BE2C (cell line): ENCODE measurements around the gene ELOF1. TPM values are rescaled to one million over a fixed set of nuclear protein-coding genes. Genes with fewer than 3 reads are reported as not detected.
"Not testable (repeated sequence)": the region's sequence is repeated elsewhere in the genome, so short reads cannot be mapped to it uniquely, and the experiment has no call there.

ENCODE experiments used
- DNase-seq: peaks from one replicate; pipeline ENCODE4 v3.0.0-alpha.2; 2020
- H3K27me3 ChIP-seq: fragments of 250-450 bp; sonication (Bioruptor Pico); 2 replicates; pipeline ENCODE4 v1.5.1; 2020; ENCODE audit warnings: mild to moderate bottlenecking
- H3K36me3 ChIP-seq: fragments of 250-450 bp; sonication (Bioruptor Pico); 2 replicates; pipeline ENCODE4 v1.5.1; 2020; ENCODE audit warnings: mild to moderate bottlenecking
- H3K4me1 ChIP-seq: fragments of 250-450 bp; sonication (Bioruptor Pico); 2 replicates; pipeline ENCODE4 v1.5.1; 2020
- H3K4me3 ChIP-seq: 2 replicates; pipeline ENCODE4 v1.5.1; 2011; ENCODE audit warnings: low read depth, low read length
- H3K9me3 ChIP-seq: fragments of 250-450 bp; sonication (Bioruptor Pico); 2 replicates; pipeline ENCODE4 v1.5.1; 2020
- polyA plus RNA-seq: library from polyadenylated mRNA; unstranded; fragments of >200 nt; gene quantifications from one replicate; pipeline ENCODE4 v1.2.1, GENCODE V29; 2012; ENCODE audit warnings: low read depth, missing spikeins; ENCODE audit not compliant: insufficient read length, insufficient read depth
- TF ChIP-seq, protein P1 (sequence below): IDR thresholded peaks from 2 replicates; pipeline ENCODE4 v1.5.1; 2012; ENCODE audit warnings: mild to moderate bottlenecking, low read depth, low read length

ELOF1 gene
- polyA plus RNA-seq, result 314 TPM

DNA sequence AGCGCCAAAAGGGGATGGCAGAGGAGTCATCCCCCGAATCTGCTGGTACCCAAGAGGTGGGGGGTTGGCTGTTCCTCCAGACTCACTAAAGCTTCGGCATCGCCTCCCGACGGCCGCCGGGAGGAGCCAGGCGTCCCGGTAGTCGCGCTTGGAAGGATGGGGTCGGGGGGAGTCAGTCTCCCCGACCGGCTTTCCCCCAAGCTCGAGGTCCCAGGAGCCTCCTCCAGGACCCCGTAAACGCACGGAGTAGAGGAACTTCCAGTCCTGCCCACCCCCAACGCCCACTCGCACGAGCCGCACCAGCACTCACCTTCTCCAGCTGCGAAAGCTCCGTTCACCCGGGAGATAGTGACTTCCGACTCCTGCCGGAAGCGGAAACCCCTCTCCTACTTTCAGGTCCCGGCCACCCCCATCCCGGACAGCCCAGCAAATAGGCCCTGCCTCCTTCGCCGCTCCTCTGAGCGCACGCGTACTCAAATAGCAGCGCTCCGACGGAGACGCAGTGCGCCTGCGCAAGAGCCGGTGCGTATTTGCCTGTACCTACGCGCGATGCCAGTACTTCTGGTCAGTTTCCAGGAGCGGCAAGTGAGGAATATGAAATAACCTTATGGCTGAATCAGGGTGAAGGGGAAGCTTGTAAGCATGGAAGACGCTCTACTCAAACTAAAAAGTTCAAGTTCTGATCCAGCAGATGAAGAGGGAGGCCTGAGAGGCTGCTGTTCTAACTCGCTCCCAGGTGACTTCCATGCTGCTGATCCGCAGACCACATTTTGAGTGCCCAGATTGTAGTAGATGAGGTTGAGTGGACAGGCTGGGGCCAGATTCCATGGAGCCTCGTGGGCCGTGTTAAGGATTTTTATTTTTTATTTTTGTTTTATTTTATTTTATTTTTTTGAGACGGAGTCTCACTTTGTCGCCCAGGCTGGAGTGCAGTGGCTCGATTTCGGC lies at the start of gene ELOF1:
Gene ELOF1 (minus strand): TSS at position 350 of the 948 bp plus-strand sequence. CDS start 4,883 bp downstream, outside the sequence.
- no peaks in the 10 kb centered on the region for H3K27me3 ChIP-seq
- H3K36me3 ChIP-seq, result peaks cover 6% of the 10 kb centered on the region
- peak within 1 kb of the TSS; percentile 90 for H3K4me3 ChIP-seq
- no peaks in the 10 kb centered on the region for H3K9me3 ChIP-seq
- DNase-seq, result peak; percentile 99
- peaks cover 8% of the 10 kb centered on the region; the same call in 1 of the 2 replicates for H3K4me1 ChIP-seq
- TF ChIP-seq, protein P1, sequence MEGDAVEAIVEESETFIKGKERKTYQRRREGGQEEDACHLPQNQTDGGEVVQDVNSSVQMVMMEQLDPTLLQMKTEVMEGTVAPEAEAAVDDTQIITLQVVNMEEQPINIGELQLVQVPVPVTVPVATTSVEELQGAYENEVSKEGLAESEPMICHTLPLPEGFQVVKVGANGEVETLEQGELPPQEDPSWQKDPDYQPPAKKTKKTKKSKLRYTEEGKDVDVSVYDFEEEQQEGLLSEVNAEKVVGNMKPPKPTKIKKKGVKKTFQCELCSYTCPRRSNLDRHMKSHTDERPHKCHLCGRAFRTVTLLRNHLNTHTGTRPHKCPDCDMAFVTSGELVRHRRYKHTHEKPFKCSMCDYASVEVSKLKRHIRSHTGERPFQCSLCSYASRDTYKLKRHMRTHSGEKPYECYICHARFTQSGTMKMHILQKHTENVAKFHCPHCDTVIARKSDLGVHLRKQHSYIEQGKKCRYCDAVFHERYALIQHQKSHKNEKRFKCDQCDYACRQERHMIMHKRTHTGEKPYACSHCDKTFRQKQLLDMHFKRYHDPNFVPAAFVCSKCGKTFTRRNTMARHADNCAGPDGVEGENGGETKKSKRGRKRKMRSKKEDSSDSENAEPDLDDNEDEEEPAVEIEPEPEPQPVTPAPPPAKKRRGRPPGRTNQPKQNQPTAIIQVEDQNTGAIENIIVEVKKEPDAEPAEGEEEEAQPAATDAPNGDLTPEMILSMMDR, result no peak

DNA sequence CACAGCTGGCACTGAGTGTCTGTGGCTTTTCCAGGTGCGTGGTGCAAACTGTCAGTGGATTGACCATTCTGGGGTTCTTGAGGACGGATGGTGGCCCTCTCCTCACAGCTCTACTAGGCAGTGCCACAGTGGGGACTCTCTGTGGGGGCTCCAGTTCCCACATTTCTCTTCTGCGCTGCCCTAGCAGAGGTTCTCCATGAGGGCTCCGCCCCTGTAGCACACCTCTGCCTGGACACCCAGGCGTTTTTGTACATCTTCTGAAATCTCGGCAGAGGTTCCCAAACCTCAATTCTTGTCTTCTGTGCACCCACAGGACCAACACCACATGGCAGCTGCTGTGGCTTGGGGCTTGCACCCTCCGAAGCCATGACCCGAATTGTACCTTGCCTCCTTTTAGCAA lies 47.5 kb upstream of the ELOF1 start:
- Histone ChIP-seq H3K4me3 (no peak overlapping the region), H3K9me3 (peaks cover 12% of the 10 kb centered on the region), H3K27me3 (no peaks in the 10 kb centered on the region), H3K4me1 (no peaks in the 10 kb centered on the region), H3K36me3 (peaks cover 25% of the 10 kb centered on the region)
- TF ChIP-seq, protein P1, result no peak
- no peak for DNase-seq

DNA sequence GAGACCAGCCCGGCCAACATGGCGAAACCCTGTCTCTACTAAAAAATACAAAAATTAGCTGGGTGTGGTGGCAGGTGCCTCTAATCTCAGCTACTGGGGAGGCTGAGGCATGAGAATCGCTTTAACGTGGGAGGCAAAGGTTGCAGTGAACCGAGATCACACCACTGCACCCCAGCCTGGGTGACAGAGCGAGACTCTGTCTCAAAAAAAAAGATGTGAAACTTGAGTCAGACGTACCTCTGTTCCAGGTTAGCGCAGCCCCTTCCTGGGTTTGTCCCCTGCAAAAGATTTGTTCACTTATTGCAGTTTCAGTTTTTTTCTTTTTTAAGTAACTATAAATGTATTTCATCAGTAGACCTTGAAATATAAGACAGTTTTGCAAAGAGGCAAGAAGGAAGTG lies 40.7 kb upstream of the ELOF1 start:
- peaks cover 29% of the 10 kb centered on the region for H3K36me3 ChIP-seq
- not testable (repeated sequence) for H3K4me1 ChIP-seq, H3K9me3 ChIP-seq, H3K4me3 ChIP-seq, H3K27me3 ChIP-seq, DNase-seq

DNA sequence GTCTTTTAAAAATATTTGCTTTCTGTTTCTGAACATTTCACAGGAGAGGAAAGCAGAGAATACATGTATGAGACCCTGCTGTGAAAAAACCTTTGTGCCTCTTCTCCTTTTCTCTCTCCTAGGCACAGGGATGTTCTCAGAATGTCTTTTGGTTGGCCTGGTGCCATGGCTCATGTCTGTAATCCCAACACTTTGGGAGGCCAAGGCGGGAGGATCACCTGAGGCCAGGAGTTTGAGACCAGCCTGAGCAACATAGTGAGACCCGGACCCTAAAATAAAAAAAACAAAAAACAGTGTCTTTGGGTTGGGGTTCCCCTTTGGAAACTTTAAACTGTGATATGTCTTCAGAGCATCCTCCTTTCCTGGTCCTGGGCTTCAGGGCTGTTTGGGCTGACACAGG lies 39.7 kb upstream of the ELOF1 start:
- Histone ChIP-seq H3K27me3 (no peaks in the 10 kb centered on the region), H3K4me1 (no peaks in the 10 kb centered on the region), H3K9me3 (no peaks in the 10 kb centered on the region), H3K36me3 (peaks cover 22% of the 10 kb centered on the region), H3K4me3 (no peak overlapping the region)
- DNase-seq, result no peak
- TF ChIP-seq, protein P1, result no peak

DNA sequence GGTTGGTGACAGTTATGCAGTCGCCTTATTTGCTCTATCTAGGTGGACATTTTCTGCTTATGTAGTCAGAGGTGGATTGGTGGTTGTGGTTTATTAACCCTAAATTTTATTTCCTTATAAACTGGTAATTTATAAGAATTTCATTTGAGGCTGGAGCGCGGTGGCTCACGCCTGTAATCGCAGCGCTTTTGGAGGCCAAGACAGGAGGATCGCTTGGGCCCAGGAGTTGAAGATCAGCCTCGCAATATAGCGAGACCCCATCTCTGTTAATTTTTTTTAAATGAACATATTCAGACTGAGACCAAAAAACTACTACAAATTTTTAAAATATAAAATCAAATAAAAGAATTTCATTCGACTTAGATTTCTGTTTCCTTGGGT lies 39.1 kb upstream of the ELOF1 start:
- H3K4me3 ChIP-seq, result peak overlapping the region; percentile 96
- TF ChIP-seq, protein P1, result no peak
- H3K9me3 ChIP-seq, result no peaks in the 10 kb centered on the region
- no peaks in the 10 kb centered on the region for H3K27me3 ChIP-seq
- no peaks in the 10 kb centered on the region for H3K4me1 ChIP-seq
- peaks cover 22% of the 10 kb centered on the region for H3K36me3 ChIP-seq
- DNase-seq, result no peak

DNA sequence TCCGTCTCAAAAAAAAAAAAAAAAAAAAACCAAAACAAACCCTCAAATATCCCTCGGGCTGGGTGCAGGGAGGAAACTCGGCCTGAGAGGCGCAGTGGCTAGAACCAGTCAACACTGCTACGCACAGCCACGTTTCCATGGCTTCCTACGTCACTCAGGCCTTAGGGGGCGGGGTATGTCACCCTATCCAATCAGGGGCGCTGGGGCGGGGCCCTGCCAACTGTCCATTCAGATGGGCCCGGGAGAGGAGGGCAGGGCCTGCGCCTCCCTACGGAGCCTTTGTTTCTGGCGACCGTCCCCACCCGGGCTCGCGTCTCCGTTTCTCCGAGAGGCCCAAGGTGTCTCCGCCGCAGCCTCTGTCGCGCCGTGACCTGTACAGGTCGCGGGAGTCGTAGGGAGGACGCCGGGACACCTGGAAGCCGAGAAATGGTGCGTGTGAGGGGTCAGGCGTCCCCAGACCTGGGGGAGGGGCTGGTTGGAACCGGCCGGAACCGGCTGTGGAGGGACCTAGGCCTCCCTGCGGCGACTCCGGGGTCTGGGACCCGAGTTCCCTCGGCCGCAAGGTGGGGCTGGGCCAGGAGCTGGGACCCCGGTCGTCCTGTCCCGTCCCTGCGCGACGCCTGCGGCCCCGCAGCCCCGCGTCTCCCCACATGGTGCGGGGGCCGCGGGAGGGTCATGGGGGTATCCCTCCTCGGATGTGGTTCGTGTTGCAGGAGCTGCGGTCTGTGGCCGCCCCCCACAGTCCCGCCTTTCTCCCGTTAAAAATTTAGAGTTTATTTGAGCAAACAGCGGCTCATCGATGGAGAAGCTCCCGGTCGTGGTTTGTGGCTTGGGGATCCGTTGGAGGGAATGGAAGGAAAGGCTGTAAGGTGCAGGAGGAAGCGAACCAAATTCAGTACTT lies 38.4 kb upstream of the ELOF1 start, which contains the start of gene ZNF627:
Gene ZNF627 (plus strand): TSS at position 282 of the 901 bp plus-strand sequence. CDS start 145 bp downstream, at position 427.
- TF ChIP-seq, protein P1, result no peak; the same call in 1 of the 2 replicates
- Histone ChIP-seq H3K9me3 (no peaks in the 10 kb centered on the region), H3K4me1 (no peaks in the 10 kb centered on the region), H3K4me3 (peak within 1 kb of the TSS; percentile 96), H3K36me3 (peaks cover 20% of the 10 kb centered on the region), H3K27me3 (no peaks in the 10 kb centered on the region)
- DNase-seq, result peak; percentile 99
